Left ventricle myocardium inferior (tissue), 1 donor: ENCODE measurements around the gene ALOX12B. TPM values are rescaled to one million over a fixed set of nuclear protein-coding genes. Genes with fewer than 3 reads are reported as not detected.

Experiments used
- DNase-seq: peaks from one replicate; pipeline ENCODE4 v3.0.0-alpha.2; 2020
- H3K27ac ChIP-seq: fragments of 200-600 bp; replicated peaks from 2 replicates; pipeline ENCODE4 v1.8.0; 2021
- H3K27me3 ChIP-seq: fragments of 200-600 bp; 2 replicates; pipeline ENCODE4 v1.8.0; 2021; ENCODE audit warnings: low read depth
- H3K36me3 ChIP-seq: fragments of 200-600 bp; 2 replicates; pipeline ENCODE4 v1.8.0; 2021
- H3K4me1 ChIP-seq: fragments of 200-600 bp; 2 replicates; pipeline ENCODE4 v1.8.0; 2021
- H3K4me3 ChIP-seq: fragments of 200-600 bp; 2 replicates; pipeline ENCODE4 v1.8.0; 2021; ENCODE audit warnings: mild to moderate bottlenecking, moderate library complexity
- H3K9me3 ChIP-seq: fragments of 200-600 bp; replicated peaks from 2 replicates; pipeline ENCODE4 v1.8.0; 2021
- intact Hi-C: fragments of 100-400 bp; cut with micrococcal nuclease; formaldehyde crosslinking; loops from one replicate; pipeline ENCODE4 v1.11.0; 2022
- total RNA-seq: library from RNA; stranded (reverse); fragmentation: NEBNext Ultra II Directional; extraction: Animal tissue kit (Norgen Biotek cat#: 25700); gene quantifications from one replicate; pipeline ENCODE4 v1.2.1, GENCODE V29; 2021
- TF ChIP-seq, protein P1 (sequence below): fragments of 200-600 bp; IDR thresholded peaks from 2 replicates; pipeline ENCODE4 v1.8.0; 2021; ENCODE audit warnings: antibody characterized with exemption, mild to moderate bottlenecking, borderline replicate concordance
- donor health status: DM: no; HTN: yes; CAD: no; lungs with severe emphysema.

Gene ALOX12B
- total RNA-seq, 1 donor from 2014 or later = not detected

- Histone ChIP-seq H3K4me1 (peaks cover 30% of the 10 kb centered on the region), H3K4me3 (no peak overlapping the region), H3K27ac (no peak overlapping the region), H3K36me3 (no peaks in the 10 kb centered on the region), H3K9me3 (no peaks in the 10 kb centered on the region), H3K27me3 (peaks cover 98% of the 10 kb centered on the region)
- TF ChIP-seq, protein P1, sequence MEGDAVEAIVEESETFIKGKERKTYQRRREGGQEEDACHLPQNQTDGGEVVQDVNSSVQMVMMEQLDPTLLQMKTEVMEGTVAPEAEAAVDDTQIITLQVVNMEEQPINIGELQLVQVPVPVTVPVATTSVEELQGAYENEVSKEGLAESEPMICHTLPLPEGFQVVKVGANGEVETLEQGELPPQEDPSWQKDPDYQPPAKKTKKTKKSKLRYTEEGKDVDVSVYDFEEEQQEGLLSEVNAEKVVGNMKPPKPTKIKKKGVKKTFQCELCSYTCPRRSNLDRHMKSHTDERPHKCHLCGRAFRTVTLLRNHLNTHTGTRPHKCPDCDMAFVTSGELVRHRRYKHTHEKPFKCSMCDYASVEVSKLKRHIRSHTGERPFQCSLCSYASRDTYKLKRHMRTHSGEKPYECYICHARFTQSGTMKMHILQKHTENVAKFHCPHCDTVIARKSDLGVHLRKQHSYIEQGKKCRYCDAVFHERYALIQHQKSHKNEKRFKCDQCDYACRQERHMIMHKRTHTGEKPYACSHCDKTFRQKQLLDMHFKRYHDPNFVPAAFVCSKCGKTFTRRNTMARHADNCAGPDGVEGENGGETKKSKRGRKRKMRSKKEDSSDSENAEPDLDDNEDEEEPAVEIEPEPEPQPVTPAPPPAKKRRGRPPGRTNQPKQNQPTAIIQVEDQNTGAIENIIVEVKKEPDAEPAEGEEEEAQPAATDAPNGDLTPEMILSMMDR = no peak
- DNase-seq = no peak
- intact Hi-C loops = no loop called here
These were observed 12.4 kb downstream of the ALOX12B start for GRCh38 chr17:8075081-8075480.

GRCh38 chr17:8074554-8074953, 13.0 kb downstream of the ALOX12B start:
- DNase-seq = no peak
- H3K4me1 ChIP-seq = peaks cover 25% of the 10 kb centered on the region
- no peaks in the 10 kb centered on the region for H3K9me3 ChIP-seq
- TF ChIP-seq, protein P1 = no peak
- no peaks in the 10 kb centered on the region for H3K36me3 ChIP-seq
- intact Hi-C loops = no loop called here
- H3K27me3 ChIP-seq = peaks cover 97% of the 10 kb centered on the region
- no peak overlapping the region for H3K27ac ChIP-seq
- H3K4me3 ChIP-seq = no peak overlapping the region

- Histone ChIP-seq H3K36me3 (no peaks in the 10 kb centered on the region), H3K9me3 (no peaks in the 10 kb centered on the region), H3K27me3 (peaks cover 90% of the 10 kb centered on the region), H3K4me1 (peaks cover 20% of the 10 kb centered on the region), H3K4me3 (peak overlapping the region; percentile 34), H3K27ac (no peak overlapping the region)
- intact Hi-C loops = no loop called here
- peak; percentile 57 for DNase-seq
- TF ChIP-seq, protein P1 = peak; percentile 88
These were observed 13.7 kb downstream of the ALOX12B start for GRCh38 chr17:8073627-8074484.

GRCh38 chr17:8072729-8073461, 14.6 kb downstream of the ALOX12B start:
- intact Hi-C loops = no loop called here
- Histone ChIP-seq H3K36me3 (no peaks in the 10 kb centered on the region), H3K27ac (no peak overlapping the region), H3K9me3 (no peaks in the 10 kb centered on the region), H3K27me3 (peaks cover 84% of the 10 kb centered on the region), H3K4me1 (peaks cover 20% of the 10 kb centered on the region), H3K4me3 (peak overlapping the region; percentile 34)
- no peak for DNase-seq
- TF ChIP-seq, protein P1 = no peak

DNA sequence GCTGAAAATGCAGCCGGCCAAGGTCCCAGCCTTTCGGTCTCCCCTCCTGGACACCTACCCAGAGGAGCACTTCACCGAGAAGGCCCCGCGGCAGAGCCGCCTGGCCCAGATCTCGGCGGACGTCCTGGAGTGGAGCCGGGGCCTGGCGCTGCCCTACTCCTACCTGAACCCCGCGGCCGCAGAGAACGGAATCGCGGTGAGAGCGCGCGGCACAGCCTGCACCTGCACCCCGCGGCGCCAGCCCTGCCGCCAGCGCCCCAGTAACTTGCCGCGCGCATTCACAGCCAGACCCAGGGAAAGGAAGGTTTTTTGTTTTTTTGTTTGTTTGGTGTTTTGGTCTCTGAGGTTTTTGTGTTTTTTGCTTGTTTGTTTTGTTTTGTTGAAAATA, 15.2 kb downstream of the ALOX12B start:
- Histone ChIP-seq H3K27ac (no peak overlapping the region), H3K4me3 (peak overlapping the region; percentile 34), H3K27me3 (peaks cover 84% of the 10 kb centered on the region), H3K36me3 (no peaks in the 10 kb centered on the region), H3K9me3 (no peaks in the 10 kb centered on the region), H3K4me1 (peaks cover 20% of the 10 kb centered on the region)
- no peak for DNase-seq
- TF ChIP-seq, protein P1 = no peak
- intact Hi-C loops = no loop called here
